ENCODE data around the gene FKBP15. TPM values are rescaled to one million over a fixed set of nuclear protein-coding genes. Genes with fewer than 3 reads are reported as not detected.

Gene FKBP15
- total and polyA plus RNA-seq, 2 of the 4 experiments (the other 2 are of a cell fraction), result 20.4 to 25.5 TPM

DNA sequence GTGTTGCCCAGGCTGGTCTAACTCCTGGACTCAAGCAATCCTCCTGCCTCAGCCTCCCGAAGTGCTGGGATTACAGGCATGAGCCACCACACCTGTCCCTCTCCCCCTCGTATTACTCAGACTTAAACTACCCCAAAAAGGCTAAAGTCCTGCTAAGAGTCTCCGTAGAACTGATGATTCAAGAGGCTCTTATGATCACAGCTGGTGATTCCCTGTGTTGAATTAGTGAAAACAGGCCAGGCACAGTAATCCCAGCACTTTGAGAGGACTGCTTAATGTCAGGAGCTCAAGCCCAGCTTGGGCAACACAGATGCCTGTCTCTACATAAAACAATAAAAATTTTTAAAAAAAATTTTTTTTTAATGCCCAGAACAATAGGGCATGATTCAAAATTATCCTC is 45.1 kb upstream of the FKBP15 start:
- no peak overlapping the region for H3K14ac ChIP-seq (replicated peaks; ENCODE audit: low read depth, low read length)
- H3K9me3 ChIP-seq (ENCODE audit: control insufficient read depth, insufficient read depth, low read length), result no peaks in the 10 kb centered on the region
- H3K23ac ChIP-seq (ENCODE audit: low read depth, low read length), result no peak overlapping the region
- POLR2A ChIA-PET (ENCODE audit: unreplicated experiment), result no interaction called here
- no peak overlapping the region for H2AK9ac ChIP-seq (replicated peaks; ENCODE audit: low read depth, low read length, poor library complexity)
- no peak overlapping the region for H3K4ac ChIP-seq (ENCODE audit: low read depth, low read length)
- H3K79me1 ChIP-seq (ENCODE audit: low read depth in 1 of 2, low read length in 2 of 2), result peaks cover 0 to 10% of the 10 kb centered on the region in 2 experiments; a peak in 1 of 4 replicates
- H2AK5ac ChIP-seq (ENCODE audit: low read depth, low read length), result no peak overlapping the region
- DNase-seq (no peak), ATAC-seq (ENCODE audit: low read depth) (no peak)
- H2BK15ac ChIP-seq (ENCODE audit: low read depth, low read length), result no peak overlapping the region
- BruUV-seq (replicated peaks), result no TSS peak
- no peaks in the 10 kb centered on the region for H3K27me3 ChIP-seq (ENCODE audit: control insufficient read depth, insufficient read depth, low read length)
- CTCF ChIA-PET, result no interaction called here
- H3K27ac ChIP-seq (ENCODE audit: insufficient read depth, low read length), result no peak overlapping the region
- no peak overlapping the region for H2AFZ ChIP-seq (replicated peaks; ENCODE audit: low read length, poor library complexity)
- intact Hi-C loops (cut with micrococcal nuclease), result loop anchor here (10.0 kb wide), 1 partner anchor 71 kb away; no protein-coding TSS in a partner anchor
- WGBS, 2 experiments (ENCODE audit: extremely low coverage in 2 of 2, insufficient read length in 1 of 2), result no CpG with 5 or more reads among the region's 3 CpGs
- H4K20me1 ChIP-seq (ENCODE audit: insufficient read depth, low read length), result no peaks in the 10 kb centered on the region
- H3K56ac ChIP-seq (ENCODE audit: extremely low read depth, insufficient read depth, low read length), result no peak overlapping the region
- no peaks in the 10 kb centered on the region for H3K4me1 ChIP-seq (ENCODE audit: control insufficient read depth, insufficient read depth, low read length)
- no peak overlapping the region for H3K4me3 ChIP-seq (ENCODE audit: insufficient read depth, low read depth, low read length)
- H3K4me2 ChIP-seq (ENCODE audit: low read depth, low read length), result no peak overlapping the region
- dilution Hi-C loops (cut with HindIII; ENCODE audit: low sequenced_read_pairs, unreplicated experiment), result no loop called here
- in situ Hi-C loops (cut with MboI; ENCODE audit: low sequenced_read_pairs), result no loop called here
- no peak overlapping the region for H2BK20ac ChIP-seq (ENCODE audit: low read depth, low read length)
- H4K5ac ChIP-seq (ENCODE audit: low read depth, low read length), result no peak overlapping the region
- H2BK5ac ChIP-seq (ENCODE audit: low read depth, low read length, poor library complexity, severe bottlenecking), result no peak overlapping the region
- no peaks in the 10 kb centered on the region for H3K9me1 ChIP-seq (ENCODE audit: insufficient read depth, low read length)
- TF ChIP-seq, protein P1, sequence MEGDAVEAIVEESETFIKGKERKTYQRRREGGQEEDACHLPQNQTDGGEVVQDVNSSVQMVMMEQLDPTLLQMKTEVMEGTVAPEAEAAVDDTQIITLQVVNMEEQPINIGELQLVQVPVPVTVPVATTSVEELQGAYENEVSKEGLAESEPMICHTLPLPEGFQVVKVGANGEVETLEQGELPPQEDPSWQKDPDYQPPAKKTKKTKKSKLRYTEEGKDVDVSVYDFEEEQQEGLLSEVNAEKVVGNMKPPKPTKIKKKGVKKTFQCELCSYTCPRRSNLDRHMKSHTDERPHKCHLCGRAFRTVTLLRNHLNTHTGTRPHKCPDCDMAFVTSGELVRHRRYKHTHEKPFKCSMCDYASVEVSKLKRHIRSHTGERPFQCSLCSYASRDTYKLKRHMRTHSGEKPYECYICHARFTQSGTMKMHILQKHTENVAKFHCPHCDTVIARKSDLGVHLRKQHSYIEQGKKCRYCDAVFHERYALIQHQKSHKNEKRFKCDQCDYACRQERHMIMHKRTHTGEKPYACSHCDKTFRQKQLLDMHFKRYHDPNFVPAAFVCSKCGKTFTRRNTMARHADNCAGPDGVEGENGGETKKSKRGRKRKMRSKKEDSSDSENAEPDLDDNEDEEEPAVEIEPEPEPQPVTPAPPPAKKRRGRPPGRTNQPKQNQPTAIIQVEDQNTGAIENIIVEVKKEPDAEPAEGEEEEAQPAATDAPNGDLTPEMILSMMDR (conservative IDR thresholded peaks at IDR 0.05; ENCODE audit: low read depth, low read length), result no peak
- TF ChIP-seq MAFK (IDR thresholded peaks at IDR 0.05; ENCODE audit: low read depth, low read length) (no peak), SMC3 (IDR thresholded peaks at IDR 0.05; ENCODE audit: low read depth, low read length) (no peak)
- no peak overlapping the region for H3K9ac ChIP-seq (ENCODE audit: low read depth, low read length)
- H3K36me3 ChIP-seq (ENCODE audit: control insufficient read depth, insufficient read depth, low read length), result peaks cover 33% of the 10 kb centered on the region
- no peak overlapping the region for H3K18ac ChIP-seq (ENCODE audit: low read depth, low read length)
- no peak overlapping the region for H4K91ac ChIP-seq (ENCODE audit: insufficient read depth, low read depth, low read length)
- H4K8ac ChIP-seq (ENCODE audit: low read depth in 2 of 2, low read length in 2 of 2), result no peak overlapping the region
- H2BK120ac ChIP-seq (ENCODE audit: low read depth, low read length), result no peak overlapping the region

Data from IMR-90 (cell line).